ENCODE results near the gene SERTAD3.

DNA sequence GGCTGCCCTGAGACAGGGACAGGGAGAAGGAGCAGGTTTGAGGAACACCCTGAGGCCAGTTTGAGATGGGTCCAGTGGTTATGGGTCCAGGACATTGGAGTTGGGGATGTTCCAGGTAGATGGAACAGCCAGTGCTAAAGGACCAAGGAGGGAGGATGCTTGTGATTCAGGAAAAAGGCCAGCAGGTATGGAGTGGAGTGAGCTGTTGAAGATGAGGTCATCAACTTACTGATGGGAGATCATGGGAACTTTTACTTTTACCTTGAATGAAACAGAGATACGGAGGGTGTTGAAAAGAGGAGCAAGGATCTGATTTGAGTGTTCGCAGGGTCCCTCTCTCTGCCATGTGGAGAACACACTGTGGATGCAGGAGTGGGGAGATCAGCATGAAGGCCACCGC, 48.1 kb upstream of the SERTAD3 start:
- TF ChIP-seq POLR2A (IDR thresholded peaks at IDR 0.05), result no peak
- TF ChIP-seq POLR2AphosphoS5 (IDR thresholded peaks at IDR 0.05; ENCODE audit: insufficient read depth in 1 of 2, low read depth in 1 of 2), result no peak
- TF ChIP-seq, protein P1, sequence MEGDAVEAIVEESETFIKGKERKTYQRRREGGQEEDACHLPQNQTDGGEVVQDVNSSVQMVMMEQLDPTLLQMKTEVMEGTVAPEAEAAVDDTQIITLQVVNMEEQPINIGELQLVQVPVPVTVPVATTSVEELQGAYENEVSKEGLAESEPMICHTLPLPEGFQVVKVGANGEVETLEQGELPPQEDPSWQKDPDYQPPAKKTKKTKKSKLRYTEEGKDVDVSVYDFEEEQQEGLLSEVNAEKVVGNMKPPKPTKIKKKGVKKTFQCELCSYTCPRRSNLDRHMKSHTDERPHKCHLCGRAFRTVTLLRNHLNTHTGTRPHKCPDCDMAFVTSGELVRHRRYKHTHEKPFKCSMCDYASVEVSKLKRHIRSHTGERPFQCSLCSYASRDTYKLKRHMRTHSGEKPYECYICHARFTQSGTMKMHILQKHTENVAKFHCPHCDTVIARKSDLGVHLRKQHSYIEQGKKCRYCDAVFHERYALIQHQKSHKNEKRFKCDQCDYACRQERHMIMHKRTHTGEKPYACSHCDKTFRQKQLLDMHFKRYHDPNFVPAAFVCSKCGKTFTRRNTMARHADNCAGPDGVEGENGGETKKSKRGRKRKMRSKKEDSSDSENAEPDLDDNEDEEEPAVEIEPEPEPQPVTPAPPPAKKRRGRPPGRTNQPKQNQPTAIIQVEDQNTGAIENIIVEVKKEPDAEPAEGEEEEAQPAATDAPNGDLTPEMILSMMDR (IDR thresholded peaks at IDR 0.05), result no peak
